Measurements from ENCODE around the gene MPV17.

- no peak for TF ChIP-seq KAT7 (CRISPR knock-in tag; IDR thresholded peaks at IDR 0.05; ENCODE audit: borderline replicate concordance)
- no peak for TF ChIP-seq POLR2A (conservative IDR thresholded peaks at IDR 0.05)
- no peak for TF ChIP-seq SMC3 (conservative IDR thresholded peaks at IDR 0.05; ENCODE audit: insufficient read depth, low read depth, low read length)
- TF ChIP-seq ZBTB33 (CRISPR knock-in tag; IDR thresholded peaks at IDR 0.05): no peak
- TF ChIP-seq CTCF (IDR thresholded peaks at IDR 0.05 in 2 of 3, conservative IDR thresholded peaks at IDR 0.05 in 1 of 3; ENCODE audit: insufficient read depth in 2 of 3, low read depth in 1 of 3, low read length in 3 of 3): no peak
- no peak for TF ChIP-seq E2F1 (CRISPR knock-in tag; IDR thresholded peaks at IDR 0.05)
- TF ChIP-seq ELF4 (CRISPR knock-in tag; IDR thresholded peaks at IDR 0.05): no peak
- TF ChIP-seq POLR2AphosphoS2 (IDR thresholded peaks at IDR 0.05; ENCODE audit: low read length): no peak
- TF ChIP-seq REST (IDR thresholded peaks at IDR 0.05; ENCODE audit: borderline replicate concordance): no peak
- TF ChIP-seq REST (CRISPR knock-in tag; IDR thresholded peaks at IDR 0.05; ENCODE audit: low read depth): no peak
- TF ChIP-seq GMEB1 (CRISPR knock-in tag; IDR thresholded peaks at IDR 0.05): no peak
- no peak for TF ChIP-seq MCM7 (IDR thresholded peaks at IDR 0.05)
- no peak for TF ChIP-seq CBX3 (IDR thresholded peaks at IDR 0.05; ENCODE audit: borderline replicate concordance in 1 of 2, low read length in 2 of 2)
- TF ChIP-seq JUND (IDR thresholded peaks at IDR 0.05; ENCODE audit: borderline replicate concordance, low read depth, low read length): no peak
- TF ChIP-seq JUND (tag; IDR thresholded peaks at IDR 0.05; ENCODE audit: borderline replicate concordance, low read depth, low read length): no peak
- no peak for TF ChIP-seq HMG20B (CRISPR knock-in tag; IDR thresholded peaks at IDR 0.05)
These were observed 61.5 kb downstream of the MPV17 start for GRCh38 chr2:27261241-27261925.

Data from K562 (cell line).